DLD1 (cell line): ENCODE measurements around the gene GSTCD.
"Not testable (repeated sequence)": the region's sequence is repeated elsewhere in the genome, so short reads cannot be mapped to it uniquely, and the experiment has no call there.

Source experiments
- in situ Hi-C: cut with HindIII; loops from 2 replicates; pipeline ENCODE4 v1.10.0; 2017; ENCODE audit warnings: low sequenced_read_pairs

The GSTCD gene

GRCh38 chr4:105714071-105714521 is 5.5 kb downstream of the GSTCD start:
- in situ Hi-C loops: no loop called here

GRCh38 chr4:105714932-105715331 is 6.3 kb downstream of the GSTCD start:
- in situ Hi-C loops: no loop called here

- in situ Hi-C loops: no loop called here
These were observed 7.2 kb downstream of the GSTCD start for GRCh38 chr4:105715692-105716278.

- in situ Hi-C loops: no loop called here
These were observed 10.6 kb downstream of the GSTCD start for GRCh38 chr4:105719204-105719603.

GRCh38 chr4:105725623-105726022 is 17.0 kb downstream of the GSTCD start:
- in situ Hi-C loops: no loop called here

- in situ Hi-C loops: not testable (repeated sequence)
These were observed 21.3 kb downstream of the GSTCD start for GRCh38 chr4:105729895-105730294.

GRCh38 chr4:105735217-105735616 is 26.6 kb downstream of the GSTCD start:
- in situ Hi-C loops: not testable (repeated sequence)

GRCh38 chr4:105741548-105741947 is 33.0 kb downstream of the GSTCD start:
- in situ Hi-C loops: no loop called here

- in situ Hi-C loops: no loop called here
These were observed 39.6 kb downstream of the GSTCD start for GRCh38 chr4:105748222-105748621.

- in situ Hi-C loops: no loop called here
These were observed 43.2 kb downstream of the GSTCD start for GRCh38 chr4:105751718-105752299.

- in situ Hi-C loops: no loop called here
These were observed 44.8 kb downstream of the GSTCD start for GRCh38 chr4:105753361-105753760.

- in situ Hi-C loops: no loop called here
These were observed 46.8 kb downstream of the GSTCD start for GRCh38 chr4:105755375-105755774.

GRCh38 chr4:105758958-105759357 is 50.4 kb downstream of the GSTCD start:
- in situ Hi-C loops: no loop called here

- in situ Hi-C loops: no loop called here
These were observed 57.3 kb downstream of the GSTCD start for GRCh38 chr4:105765690-105766407.

- in situ Hi-C loops: no loop called here
These were observed 59.0 kb downstream of the GSTCD start for GRCh38 chr4:105767579-105767978.

- in situ Hi-C loops: not testable (repeated sequence)
These were observed 61.9 kb downstream of the GSTCD start for GRCh38 chr4:105770524-105770923.

- in situ Hi-C loops: not testable (repeated sequence)
These were observed 63.5 kb downstream of the GSTCD start for GRCh38 chr4:105772065-105772464.

- in situ Hi-C loops: not testable (repeated sequence)
These were observed 67.3 kb downstream of the GSTCD start for GRCh38 chr4:105775760-105776415.

- in situ Hi-C loops: no loop called here
These were observed 71.6 kb downstream of the GSTCD start for GRCh38 chr4:105780176-105780575.

GRCh38 chr4:105784761-105785160 is 76.2 kb downstream of the GSTCD start:
- in situ Hi-C loops: no loop called here

GRCh38 chr4:105785792-105786191 is 77.2 kb downstream of the GSTCD start:
- in situ Hi-C loops: no loop called here

- in situ Hi-C loops: no loop called here
These were observed 78.2 kb downstream of the GSTCD start for GRCh38 chr4:105786748-105787147.
